Rectal smooth muscle tissue (tissue), 1 donor: ENCODE data around the gene SHISAL1.

Experiments used
- H3K27ac ChIP-seq: one replicate; pipeline ENCODE4 v1.7.0; 2013; ENCODE audit warnings: low read depth, low read length, inconsistent platforms
- H3K27me3 ChIP-seq: one replicate; pipeline ENCODE4 v1.7.0; 2013; ENCODE audit warnings: low read length; ENCODE audit not compliant: control insufficient read depth, insufficient read depth
- H3K36me3 ChIP-seq: one replicate; pipeline ENCODE4 v1.7.0; 2013; ENCODE audit warnings: low read length; ENCODE audit not compliant: control insufficient read depth, insufficient read depth
- H3K4me1 ChIP-seq: one replicate; pipeline ENCODE4 v1.7.0; 2013; ENCODE audit warnings: low read length; ENCODE audit not compliant: control insufficient read depth, insufficient read depth
- H3K4me3 ChIP-seq: one replicate; pipeline ENCODE4 v1.7.0; 2013; ENCODE audit warnings: low read length
- H3K9ac ChIP-seq: one replicate; pipeline ENCODE4 v1.7.0; 2013; ENCODE audit warnings: low read length

SHISAL1 gene

GRCh38 chr22:44340271-44341239, 27.8 kb upstream of the SHISAL1 start:
- Histone ChIP-seq H3K27me3 (no peaks in the 10 kb centered on the region), H3K9ac (no peak overlapping the region), H3K4me3 (no peak overlapping the region), H3K4me1 (peaks cover 19% of the 10 kb centered on the region), H3K27ac (no peak overlapping the region), H3K36me3 (no peaks in the 10 kb centered on the region)

- H3K4me1 ChIP-seq, result peaks cover 19% of the 10 kb centered on the region
- H3K27me3 ChIP-seq, result peaks cover 7% of the 10 kb centered on the region
- no peaks in the 10 kb centered on the region for H3K36me3 ChIP-seq
- no peak overlapping the region for H3K9ac ChIP-seq
- no peak overlapping the region for H3K4me3 ChIP-seq
- H3K27ac ChIP-seq, result no peak overlapping the region
Observed at GRCh38 chr22:44338906-44339305, 26.2 kb upstream of the SHISAL1 start.

GRCh38 chr22:44338177-44338810, 25.5 kb upstream of the SHISAL1 start:
- peaks cover 19% of the 10 kb centered on the region for H3K4me1 ChIP-seq
- H3K27me3 ChIP-seq, result peaks cover 7% of the 10 kb centered on the region
- H3K27ac ChIP-seq, result no peak overlapping the region
- no peaks in the 10 kb centered on the region for H3K36me3 ChIP-seq
- no peak overlapping the region for H3K4me3 ChIP-seq
- H3K9ac ChIP-seq, result no peak overlapping the region

- no peaks in the 10 kb centered on the region for H3K36me3 ChIP-seq
- H3K4me3 ChIP-seq, result no peak overlapping the region
- H3K27ac ChIP-seq, result peak overlapping the region; percentile 22
- no peak overlapping the region for H3K9ac ChIP-seq
- peaks cover 7% of the 10 kb centered on the region for H3K27me3 ChIP-seq
- H3K4me1 ChIP-seq, result peaks cover 19% of the 10 kb centered on the region
Observed at GRCh38 chr22:44337678-44338004, 24.9 kb upstream of the SHISAL1 start.

- H3K4me3 ChIP-seq, result no peak overlapping the region
- no peaks in the 10 kb centered on the region for H3K36me3 ChIP-seq
- H3K9ac ChIP-seq, result no peak overlapping the region
- H3K27me3 ChIP-seq, result peaks cover 10% of the 10 kb centered on the region
- H3K4me1 ChIP-seq, result peaks cover 16% of the 10 kb centered on the region
- H3K27ac ChIP-seq, result peak overlapping the region; percentile 22
Observed at GRCh38 chr22:44336962-44337677, 24.4 kb upstream of the SHISAL1 start.

GRCh38 chr22:44335903-44336803, 23.4 kb upstream of the SHISAL1 start:
- peaks cover 8% of the 10 kb centered on the region for H3K4me1 ChIP-seq

GRCh38 chr22:44335066-44335839, 22.5 kb upstream of the SHISAL1 start:
- peaks cover 12% of the 10 kb centered on the region for H3K27me3 ChIP-seq
- H3K36me3 ChIP-seq, result no peaks in the 10 kb centered on the region
- H3K4me1 ChIP-seq, result peaks cover 8% of the 10 kb centered on the region
- no peak overlapping the region for H3K9ac ChIP-seq
- no peak overlapping the region for H3K27ac ChIP-seq
- H3K4me3 ChIP-seq, result no peak overlapping the region

More at GRCh38 chr22:44335903-44336803, 23.4 kb upstream of the SHISAL1 start:
- Histone ChIP-seq H3K36me3 (no peaks in the 10 kb centered on the region), H3K27me3 (peaks cover 12% of the 10 kb centered on the region), H3K4me3 (no peak overlapping the region), H3K9ac (no peak overlapping the region), H3K27ac (no peak overlapping the region)

- Histone ChIP-seq H3K4me3 (no peak overlapping the region), H3K27ac (no peak overlapping the region), H3K4me1 (peaks cover 8% of the 10 kb centered on the region), H3K9ac (no peak overlapping the region), H3K36me3 (no peaks in the 10 kb centered on the region), H3K27me3 (peaks cover 12% of the 10 kb centered on the region)
Observed at GRCh38 chr22:44333847-44334635, 21.3 kb upstream of the SHISAL1 start.

GRCh38 chr22:44332946-44333345, 20.2 kb upstream of the SHISAL1 start:
- Histone ChIP-seq H3K27ac (no peak overlapping the region), H3K27me3 (peaks cover 12% of the 10 kb centered on the region), H3K4me3 (no peak overlapping the region), H3K4me1 (peaks cover 5% of the 10 kb centered on the region), H3K9ac (no peak overlapping the region), H3K36me3 (no peaks in the 10 kb centered on the region)

GRCh38 chr22:44331881-44332714, 19.3 kb upstream of the SHISAL1 start:
- H3K27ac ChIP-seq, result no peak overlapping the region
- H3K9ac ChIP-seq, result no peak overlapping the region
- no peaks in the 10 kb centered on the region for H3K4me1 ChIP-seq
- peaks cover 12% of the 10 kb centered on the region for H3K27me3 ChIP-seq
- H3K36me3 ChIP-seq, result no peaks in the 10 kb centered on the region
- peak overlapping the region; percentile 50 for H3K4me3 ChIP-seq
